Right cardiac atrium (tissue), 5 donors: ENCODE measurements around the gene EPHA6. TPM values are rescaled to one million over a fixed set of nuclear protein-coding genes. Genes with fewer than 3 reads are reported as not detected.

Experiments used
- ATAC-seq, 2 donors: fragments of 200-7000 bp; cut with Tn5 transposase; one replicate each; pipeline versions ENCODE4 v1.8.0 to v1.9.1; 2020; ENCODE audit warnings: moderate library complexity in 2 of 2, mild to moderate bottlenecking in 1 of 2
- DNase-seq, 3 donors: peaks; one replicate each; pipeline ENCODE4 v3.0.0-alpha.2; 2020
- H3K27ac ChIP-seq: one replicate; pipeline ENCODE4 v1.5.1; 2013; ENCODE audit warnings: mild to moderate bottlenecking, low read length, control low read depth, moderate library complexity
- H3K27me3 ChIP-seq: one replicate; pipeline ENCODE4 v1.6.1; 2013; ENCODE audit not compliant: control insufficient read depth, insufficient read depth
- H3K4me1 ChIP-seq: one replicate; pipeline ENCODE4 v1.6.1; 2013; ENCODE audit warnings: low read length; ENCODE audit not compliant: control insufficient read depth, insufficient read depth
- H3K4me3 ChIP-seq: one replicate; pipeline ENCODE4 v1.5.1; 2013; ENCODE audit warnings: low read length, control low read depth
- H3K9me3 ChIP-seq: one replicate; pipeline ENCODE4 v1.6.1; 2013; ENCODE audit warnings: low read length; ENCODE audit not compliant: control insufficient read depth
- WGBS: extraction: QIAGEN DNeasy Blood & Tissue Kit; methylation state at CpG from one replicate; pipeline ENCODE4 v1.1.7; 2013; 5-methylcytosine and 5-hydroxymethylcytosine counted together
- intact Hi-C, 4 donors: fragments of 100-400 bp; cut with DNase I; formaldehyde crosslinking; loops; one replicate each; pipeline versions ENCODE4 v1.11.0 to v1.14.0; 2022 to 2023
- long read RNA-seq, 4 donors: library from polyadenylated mRNA; unstranded; transcript quantifications; one replicate each; pipeline ENCODE4 v2.0.0, GENCODE V29; 2020 to 2021
- polyA plus RNA-seq: library from polyadenylated mRNA; stranded (reverse); fragments of 200-250 nt; gene quantifications from one replicate; pipeline ENCODE4 v1.2.3, GENCODE V29; 2013
- total RNA-seq, 4 donors: library from RNA; stranded (reverse); fragmentation: NEBNext Ultra II Directional; extraction: Animal tissue kit (Norgen Biotek cat#: 25700); gene quantifications; one replicate each; pipeline ENCODE4 v1.2.1, GENCODE V29; 2021
- donor health status: healthy with polysubstance abuse.
- donor health status: DM: no; HTN: yes; CAD: no.
- donor health status: DM: no; HTN: no; CAD: no.
- donor health status: DM: no; HTN: yes; CAD: no; lungs with severe emphysema.
- donor health status: DM: yes; HTN: yes; CAD: no.

EPHA6 gene
- total RNA-seq (1 to 10 TPM in 2 of 4 donors, under 1 TPM in 2; 0.26 to 1.4 (median 0.91) TPM), polyA plus RNA-seq (0.05 TPM)
- long read RNA-seq, donor 1: 0 reads
- long read RNA-seq, donor 2: 0 reads
- long read RNA-seq, donor 3, partial matches to known transcripts: 0 of 1 reads
- long read RNA-seq, donor 3, other reads (novel, unspliced or antisense): 1 of 1 reads
- long read RNA-seq, donor 4: 0 reads

DNA sequence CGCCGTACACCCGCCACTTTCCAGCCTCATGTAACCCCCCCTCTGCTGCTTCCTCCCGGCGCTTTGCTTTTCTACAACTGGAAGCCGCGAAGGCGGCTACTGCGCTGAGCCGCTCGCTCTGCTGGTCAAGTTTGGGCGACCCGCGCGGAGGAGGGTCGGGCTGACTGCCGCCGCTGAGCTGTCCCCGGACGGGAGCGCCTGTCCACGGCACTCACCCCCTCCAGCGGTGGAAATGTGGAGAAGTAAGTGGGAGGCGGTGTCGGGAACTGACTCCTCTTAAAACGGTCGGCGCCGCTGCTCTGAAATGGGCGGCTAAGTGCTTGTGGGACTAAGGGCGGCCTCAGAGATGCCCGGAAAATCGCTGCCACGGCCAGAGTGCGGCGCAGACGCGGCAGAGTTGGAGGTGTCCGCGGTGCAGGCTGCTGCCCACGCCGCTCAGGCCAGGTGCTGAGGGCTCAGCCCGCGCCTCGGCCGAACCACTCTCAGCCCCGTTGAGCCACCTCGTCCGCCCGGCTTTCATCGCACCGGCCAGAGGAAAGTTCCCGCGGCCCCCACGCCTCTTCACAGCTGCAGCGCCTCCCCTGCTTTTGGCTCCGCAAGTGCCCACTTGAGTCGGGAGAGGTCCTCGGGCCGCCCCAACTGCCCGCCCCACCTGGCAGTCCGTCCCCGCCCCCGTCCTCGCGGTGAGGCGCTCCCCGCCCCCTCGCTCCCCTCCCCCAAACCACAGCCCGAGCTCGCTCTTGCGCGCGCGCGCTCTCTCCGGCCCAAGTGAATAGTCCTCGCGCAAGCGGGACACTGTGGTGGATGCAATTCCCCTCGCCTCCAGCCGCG is at the start of gene EPHA6:
Gene EPHA6 (plus strand): TSS at position 775 of the 831 bp plus-strand sequence.
- ATAC-seq: peak; percentile 88 to 90
- Histone ChIP-seq H3K4me1 (no peaks in the 10 kb centered on the region), H3K9me3 (no peaks in the 10 kb centered on the region), H3K4me3 (peak within 1 kb of the TSS; percentile 43), H3K27me3 (no peaks in the 10 kb centered on the region), H3K27ac (no peak within 1 kb of the TSS)
- peak; percentile 53 to 83 (median 77) for DNase-seq
- intact Hi-C loops: no loop called here
- WGBS: under 1% methylated on average over 83 of the region's 83 CpGs

DNA sequence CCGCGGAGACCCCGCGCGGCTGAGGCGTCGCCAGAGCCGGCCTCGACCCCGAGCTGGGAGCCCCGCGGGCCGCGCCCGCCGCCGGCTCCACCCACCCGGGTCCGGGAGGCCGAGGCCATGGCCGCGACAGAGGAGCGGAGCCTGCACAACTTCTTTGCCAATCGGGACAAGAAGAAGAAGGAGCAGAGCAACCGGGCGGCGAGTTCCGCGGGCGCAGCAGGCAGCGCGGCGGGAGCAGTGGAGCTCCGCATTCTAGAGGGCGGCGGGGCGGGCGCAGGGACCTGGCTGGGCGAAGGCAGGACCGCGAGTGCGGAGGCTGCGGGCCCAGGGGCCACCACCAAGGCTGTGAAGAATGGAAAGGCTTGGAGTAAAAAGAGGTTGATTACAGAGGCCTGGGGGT is 37.6 kb upstream of the EPHA6 start:
- intact Hi-C loops: no loop called here
- H3K4me1 ChIP-seq: no peaks in the 10 kb centered on the region
- WGBS: 64% methylated on average over 43 of the region's 43 CpGs
- no peak overlapping the region for H3K4me3 ChIP-seq
- peak in 1 of 3 donors; percentile 53 for DNase-seq
- no peaks in the 10 kb centered on the region for H3K27me3 ChIP-seq
- ATAC-seq: no peak
- H3K27ac ChIP-seq: no peak overlapping the region
- H3K9me3 ChIP-seq: peaks cover 3% of the 10 kb centered on the region

- no peak overlapping the region for H3K27ac ChIP-seq
- no peak overlapping the region for H3K4me3 ChIP-seq
- 82% methylated on average over 6 of the region's 6 CpGs for WGBS
- H3K4me1 ChIP-seq: no peaks in the 10 kb centered on the region
- no peaks in the 10 kb centered on the region for H3K9me3 ChIP-seq
- intact Hi-C loops: no loop called here
- ATAC-seq (no peak), DNase-seq (no peak)
- H3K27me3 ChIP-seq: no peaks in the 10 kb centered on the region
These were observed 34.6 kb upstream of the EPHA6 start for GRCh38 chr3:96779810-96780209.

DNA sequence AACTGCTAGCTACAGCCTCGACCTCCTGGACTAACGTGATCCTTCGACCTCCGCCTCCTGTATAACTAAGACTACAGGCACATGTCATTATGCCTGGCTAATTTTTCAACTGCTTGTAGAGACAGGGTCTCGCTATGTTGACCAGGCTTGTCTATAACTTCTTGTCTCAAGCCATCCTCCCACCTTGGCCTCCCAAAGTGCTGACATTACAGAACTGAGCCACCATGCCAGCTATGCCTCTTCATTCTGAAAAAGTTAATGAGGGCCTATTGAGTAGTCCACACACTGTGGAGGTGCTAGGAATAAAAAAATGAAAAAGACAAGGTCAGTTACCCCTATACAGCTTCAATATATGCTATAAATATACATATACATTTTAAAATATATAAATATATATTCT is 18.3 kb upstream of the EPHA6 start:
- no peak for ATAC-seq
- no peaks in the 10 kb centered on the region for H3K9me3 ChIP-seq
- WGBS: 89% methylated on average over 5 of the region's 5 CpGs
- DNase-seq: no peak
- H3K4me3 ChIP-seq: no peak overlapping the region
- H3K4me1 ChIP-seq: no peaks in the 10 kb centered on the region
- intact Hi-C loops: no loop called here
- no peak overlapping the region for H3K27ac ChIP-seq
- no peaks in the 10 kb centered on the region for H3K27me3 ChIP-seq

- Histone ChIP-seq H3K27ac (no peak overlapping the region), H3K4me1 (no peaks in the 10 kb centered on the region), H3K9me3 (no peaks in the 10 kb centered on the region), H3K27me3 (no peaks in the 10 kb centered on the region), H3K4me3 (no peak overlapping the region)
- intact Hi-C loops: no loop called here
- ATAC-seq (no peak), DNase-seq (no peak)
- 62% methylated on average over 1 of the region's 1 CpG for WGBS
These were observed 10.5 kb upstream of the EPHA6 start for GRCh38 chr3:96803870-96804269.

GRCh38 chr3:96806341-96806740 is 8.1 kb upstream of the EPHA6 start:
- H3K27ac ChIP-seq: no peak overlapping the region
- DNase-seq (no peak), ATAC-seq (no peak)
- H3K27me3 ChIP-seq: no peaks in the 10 kb centered on the region
- no peak overlapping the region for H3K4me3 ChIP-seq
- intact Hi-C loops: no loop called here
- 57% methylated on average over 1 of the region's 1 CpG for WGBS
- H3K9me3 ChIP-seq: no peaks in the 10 kb centered on the region
- H3K4me1 ChIP-seq: no peaks in the 10 kb centered on the region

GRCh38 chr3:96813134-96813819 is 1.1 kb upstream of the EPHA6 start:
- Histone ChIP-seq H3K27me3 (no peaks in the 10 kb centered on the region), H3K4me3 (peak overlapping the region; percentile 43), H3K27ac (no peak overlapping the region), H3K9me3 (no peaks in the 10 kb centered on the region), H3K4me1 (no peaks in the 10 kb centered on the region)
- peak; percentile 62 to 85 (median 83) for DNase-seq
- 1% methylated on average over 79 of the region's 79 CpGs for WGBS
- ATAC-seq: peak; percentile 90 to 94
- intact Hi-C loops: no loop called here

DNA sequence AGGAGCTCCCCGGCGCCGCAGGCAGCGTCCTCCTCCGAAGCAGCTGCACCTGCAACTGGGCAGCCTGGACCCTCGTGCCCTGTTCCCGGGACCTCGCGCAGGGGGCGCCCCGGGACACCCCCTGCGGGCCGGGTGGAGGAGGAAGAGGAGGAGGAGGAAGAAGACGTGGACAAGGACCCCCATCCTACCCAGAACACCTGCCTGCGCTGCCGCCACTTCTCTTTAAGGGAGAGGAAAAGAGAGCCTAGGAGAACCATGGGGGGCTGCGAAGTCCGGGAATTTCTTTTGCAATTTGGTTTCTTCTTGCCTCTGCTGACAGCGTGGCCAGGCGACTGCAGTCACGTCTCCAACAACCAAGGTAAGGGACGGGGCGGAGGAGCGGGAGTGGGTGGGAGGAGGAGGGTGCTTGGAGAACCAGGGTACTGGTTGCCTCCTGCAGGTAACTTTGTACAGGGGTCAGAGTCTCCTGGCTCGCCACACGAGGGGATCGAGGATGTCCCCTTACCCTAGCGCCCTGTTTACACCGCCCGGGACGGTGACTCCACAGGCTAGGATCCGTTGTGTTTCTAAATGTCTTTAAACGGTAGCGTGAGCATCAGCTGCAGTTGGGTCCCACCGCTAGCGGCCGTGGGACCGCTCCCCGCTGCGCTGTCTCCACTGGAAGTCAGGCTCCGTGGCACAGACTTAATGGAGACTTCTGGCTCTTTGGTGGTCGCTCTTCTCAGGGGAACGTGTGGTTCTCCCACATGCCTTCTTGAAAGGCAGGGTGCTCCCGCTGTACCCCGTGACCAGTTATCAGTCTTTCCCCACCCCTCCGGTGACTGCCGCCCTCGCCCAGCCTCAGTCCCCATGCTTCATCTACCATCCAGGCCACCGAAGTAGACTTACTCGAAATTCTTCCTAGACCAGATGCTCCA is 515 bp downstream of the EPHA6 start:
- ATAC-seq: peak in 1 of 2 donors; percentile 17
- Histone ChIP-seq H3K9me3 (no peaks in the 10 kb centered on the region), H3K4me1 (no peaks in the 10 kb centered on the region), H3K4me3 (peak overlapping the region; percentile 43), H3K27me3 (no peaks in the 10 kb centered on the region), H3K27ac (no peak overlapping the region)
- intact Hi-C loops: no loop called here
- peak; percentile 17 to 34 (median 22) for DNase-seq
- WGBS: 5% methylated on average over 50 of the region's 50 CpGs

DNA sequence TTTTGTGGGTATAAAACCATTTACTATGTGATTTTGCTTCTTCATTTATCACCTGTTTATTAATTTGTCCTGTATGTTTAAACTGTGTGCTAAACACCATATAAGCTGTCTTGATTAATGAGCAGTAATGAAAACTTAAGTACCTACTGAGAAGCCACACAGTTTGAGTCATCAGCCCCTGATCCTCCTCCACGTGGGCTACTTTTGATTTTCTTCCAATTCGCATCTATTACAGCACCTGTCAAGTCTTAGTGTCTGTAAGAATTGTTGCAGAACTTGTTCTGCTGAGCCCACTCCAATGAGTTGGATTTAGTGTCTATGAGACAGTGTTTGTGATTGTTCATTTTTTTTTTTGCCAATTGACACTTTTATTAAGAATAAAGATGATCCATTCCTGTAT is 16.8 kb downstream of the EPHA6 start:
- intact Hi-C loops: no loop called here
- WGBS: 55% methylated on average over 2 of the region's 2 CpGs
- Histone ChIP-seq H3K27ac (no peak overlapping the region), H3K4me3 (no peak overlapping the region), H3K9me3 (no peaks in the 10 kb centered on the region), H3K27me3 (no peaks in the 10 kb centered on the region), H3K4me1 (no peaks in the 10 kb centered on the region)
- DNase-seq: no peak
- ATAC-seq: no peak

DNA sequence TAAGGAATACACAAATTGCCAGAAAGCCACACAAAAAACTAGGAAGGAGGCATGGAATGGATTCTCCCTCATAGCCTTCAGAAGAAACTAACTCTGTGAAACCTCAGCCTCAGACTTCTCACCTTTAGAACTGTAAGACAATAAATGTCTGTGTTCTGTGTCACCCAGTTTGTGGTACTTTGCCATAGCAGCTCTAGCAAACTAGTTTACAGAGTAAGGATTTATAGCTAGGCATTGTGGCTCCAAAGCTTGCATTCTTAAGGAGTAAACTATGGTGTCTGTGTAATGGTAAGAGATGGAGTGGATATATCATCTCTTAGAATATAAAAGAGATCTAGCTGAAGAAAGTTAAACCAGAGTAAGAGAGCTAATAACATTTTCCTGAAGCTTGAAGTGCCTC is 18.9 kb downstream of the EPHA6 start:
- no peak overlapping the region for H3K27ac ChIP-seq
- intact Hi-C loops: no loop called here
- no peaks in the 10 kb centered on the region for H3K9me3 ChIP-seq
- ATAC-seq (no peak), DNase-seq (no peak)
- H3K27me3 ChIP-seq: no peaks in the 10 kb centered on the region
- H3K4me1 ChIP-seq: no peaks in the 10 kb centered on the region
- H3K4me3 ChIP-seq: no peak overlapping the region
